PC-3 (cell line): Measurements from ENCODE around the gene SDHAF3. TPM values are rescaled to one million over a fixed set of nuclear protein-coding genes. Genes with fewer than 3 reads are reported as not detected.

ENCODE experiments used
- ATAC-seq: fragments of 200-7000 bp; cut with Tn5 transposase; 2 replicates; pipeline ENCODE4 v1.9.1; 2020; ENCODE audit warnings: mild to moderate bottlenecking, moderate library complexity
- BruUV-seq: library from RNA; stranded (reverse); fragments of 400-500 nt; replicated peaks from 2 replicates; lab custom pipeline; 2021; lab: Mats Ljungman, UMichigan
- CTCF ChIA-PET: fragments of 300-600 bp; sonication (Branson Sonifier 250); formaldehyde crosslinking; loops from one replicate; lab custom pipeline; 2022; ENCODE audit warnings: antibody characterized with exemption; lab: Charles Lee
- POLR2A ChIA-PET: fragments of 300-600 bp; sonication (Branson Sonifier 250); formaldehyde crosslinking; loops from one replicate; lab custom pipeline; 2022; ENCODE audit warnings: antibody characterized with exemption; ENCODE audit not compliant: unreplicated experiment; lab: Charles Lee
- DNase-seq: peaks from one replicate; pipeline ENCODE4 v3.0.0-alpha.2; 2015
- H2AFZ ChIP-seq: fragments of 300-600 bp; sonication (generic); 2 replicates; pipeline ENCODE4 v1.6.0; 2016; ENCODE audit warnings: antibody characterized with exemption, low read length
- H3F3A ChIP-seq: fragments of 300-600 bp; sonication (generic); one replicate; pipeline ENCODE4 v1.6.0; 2017; ENCODE audit warnings: antibody characterized with exemption, low read length, control low read depth, mild to moderate bottlenecking; ENCODE audit not compliant: unreplicated experiment
- H3K27ac ChIP-seq: fragments of 300-600 bp; sonication (generic); 2 replicates; pipeline ENCODE4 v1.5.1; 2016; ENCODE audit warnings: mild to moderate bottlenecking, low read length
- H3K27me3 ChIP-seq: fragments of 300-600 bp; sonication (generic); 2 replicates; pipeline ENCODE4 v1.6.1; 2016; ENCODE audit warnings: low read length, mixed read lengths
- H3K36me3 ChIP-seq: fragments of 300-600 bp; sonication (generic); 2 replicates; pipeline ENCODE4 v1.6.1; 2016; ENCODE audit warnings: low read depth, mixed run types, low read length, mixed read lengths
- H3K4me1 ChIP-seq: fragments of 300-600 bp; sonication (generic); 2 replicates; pipeline ENCODE4 v1.5.1; 2016; ENCODE audit warnings: low read length; ENCODE audit not compliant: insufficient read depth
- H3K4me2 ChIP-seq: fragments of 300-600 bp; sonication (generic); 2 replicates; pipeline ENCODE4 v1.6.0; 2016; ENCODE audit warnings: low read length
- H3K4me3 ChIP-seq: fragments of 300-600 bp; sonication (generic); 2 replicates; pipeline ENCODE4 v1.5.1; 2016; ENCODE audit warnings: mild to moderate bottlenecking, low read length, mixed read lengths
- H3K79me2 ChIP-seq: fragments of 300-600 bp; sonication (generic); 2 replicates; pipeline ENCODE4 v1.6.1; 2017; ENCODE audit warnings: low read length, mixed read lengths
- H3K9ac ChIP-seq: fragments of 300-600 bp; sonication (generic); 2 replicates; pipeline ENCODE4 v1.6.0; 2016; ENCODE audit warnings: mild to moderate bottlenecking, low read length
- H3K9me2 ChIP-seq: fragments of 300-600 bp; sonication (generic); replicated peaks from 2 replicates; pipeline ENCODE4 v1.6.1; 2016; ENCODE audit warnings: mixed run types, low read length, mixed read lengths
- H3K9me3 ChIP-seq: fragments of 300-600 bp; sonication (generic); 2 replicates; pipeline ENCODE4 v1.6.1; 2016; ENCODE audit warnings: low read length, mixed read lengths
- H4K20me1 ChIP-seq: fragments of 300-600 bp; sonication (generic); 2 replicates; pipeline ENCODE4 v1.6.1; 2016; ENCODE audit warnings: low read length, mixed read lengths
- CTCF ChIP-seq: fragments of 300-600 bp; sonication (generic); conservative IDR thresholded peaks from 2 replicates; pipeline ENCODE4 v1.5.1; 2017; ENCODE audit warnings: antibody characterized with exemption, low read depth, mild to moderate bottlenecking, low read length
- EZH2 ChIP-seq: fragments of 300-600 bp; sonication (generic); IDR thresholded peaks from one replicate; pipeline ENCODE4 v1.6.1; 2017; ENCODE audit warnings: antibody characterized with exemption, mild to moderate bottlenecking, low read length; ENCODE audit not compliant: unreplicated experiment
- EZH2phosphoT487 ChIP-seq: fragments of 300-600 bp; sonication (generic); IDR thresholded peaks from 2 replicates; pipeline ENCODE4 v1.6.1; 2018; ENCODE audit warnings: mild to moderate bottlenecking, antibody characterized with exemption, low read length, borderline replicate concordance
- intact Hi-C: fragments of 100-400 bp; cut with micrococcal nuclease; formaldehyde crosslinking; loops from 2 replicates; pipeline ENCODE4 v1.9.0; 2023
- total RNA-seq: library from RNA; depleted of rRNA; stranded (reverse); fragments of >200 nt; gene quantifications from 2 replicates; pipeline ENCODE4 v1.2.3, GENCODE V29; 2014; rRNA removed

The SDHAF3 gene
- total RNA-seq, 1 experiment from 2014 or later = 19.9 TPM

DNA sequence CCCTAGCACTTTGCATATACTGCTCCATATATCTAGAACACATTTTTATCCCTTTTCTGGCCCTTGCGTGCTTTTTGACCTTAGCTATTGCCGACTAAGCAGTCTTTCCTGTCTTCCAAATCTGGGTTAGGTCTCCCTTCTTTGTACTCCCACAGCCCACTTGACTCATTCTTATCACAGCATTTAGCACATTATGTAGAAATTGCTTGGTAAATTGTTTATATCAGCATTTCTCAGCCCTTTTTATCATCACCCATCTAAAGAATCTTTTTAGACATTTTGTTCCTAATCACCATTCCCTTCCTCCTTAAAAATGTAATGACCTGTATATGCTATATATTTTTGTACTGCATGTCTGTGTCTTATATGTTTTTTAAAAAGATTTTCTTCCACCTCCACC lies 101.7 kb downstream of the SDHAF3 start:
- H3K27ac ChIP-seq = no peak overlapping the region
- H3K9me3 ChIP-seq = no peaks in the 10 kb centered on the region
- no peak overlapping the region for H3K9ac ChIP-seq
- H3K4me3 ChIP-seq = no peak overlapping the region
- DNase-seq (no peak), ATAC-seq (no peak)
- peaks cover 6% of the 10 kb centered on the region for H3K27me3 ChIP-seq
- H3K36me3 ChIP-seq = no peaks in the 10 kb centered on the region
- intact Hi-C loops = no loop called here
- no peaks in the 10 kb centered on the region for H3K79me2 ChIP-seq
- no TSS peak for BruUV-seq
- H3K4me2 ChIP-seq = no peak overlapping the region
- no peaks in the 10 kb centered on the region for H3K4me1 ChIP-seq
- no peaks in the 10 kb centered on the region for H3K9me2 ChIP-seq
- ChIA-PET CTCF (no interaction called here), POLR2A (no interaction called here)
- no peak overlapping the region for H2AFZ ChIP-seq
- TF ChIP-seq EZH2 = no peak
- H4K20me1 ChIP-seq = no peaks in the 10 kb centered on the region
- no peaks in the 10 kb centered on the region for H3F3A ChIP-seq

DNA sequence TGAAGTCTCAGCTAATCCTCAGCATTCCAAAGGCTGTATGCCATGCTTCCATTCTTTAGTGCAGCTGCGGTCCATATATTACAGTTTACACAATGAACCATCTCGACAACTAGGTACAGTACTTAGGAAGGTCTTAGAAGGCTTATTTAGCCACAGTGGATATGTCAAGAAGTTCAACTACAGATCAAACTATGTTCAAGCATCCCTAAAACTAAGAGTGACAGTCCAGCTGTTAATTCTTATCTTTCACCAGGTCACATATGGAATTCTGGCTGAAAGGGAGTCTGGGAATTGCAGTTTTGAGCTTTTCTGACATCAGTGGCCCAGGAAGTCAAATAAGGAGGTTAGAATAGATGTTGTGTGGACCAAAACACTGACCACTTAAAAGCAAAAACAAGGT lies 106.8 kb downstream of the SDHAF3 start:
- H3K79me2 ChIP-seq = no peaks in the 10 kb centered on the region
- ChIA-PET POLR2A (no interaction called here), CTCF (no interaction called here)
- no peak overlapping the region for H3K4me3 ChIP-seq
- DNase-seq (no peak), ATAC-seq (no peak)
- H3K27me3 ChIP-seq = peaks cover 17% of the 10 kb centered on the region; the same call in 1 of the 2 replicates
- H3K36me3 ChIP-seq = no peaks in the 10 kb centered on the region
- H3K9me3 ChIP-seq = no peaks in the 10 kb centered on the region
- no peak for TF ChIP-seq EZH2
- no peak for TF ChIP-seq CTCF
- no peak overlapping the region for H3K9ac ChIP-seq
- H3K27ac ChIP-seq = no peak overlapping the region
- H3K9me2 ChIP-seq = no peaks in the 10 kb centered on the region
- no peak overlapping the region for H2AFZ ChIP-seq
- no peaks in the 10 kb centered on the region for H4K20me1 ChIP-seq
- H3K4me2 ChIP-seq = no peak overlapping the region
- intact Hi-C loops = no loop called here
- BruUV-seq = no TSS peak
- no peaks in the 10 kb centered on the region for H3K4me1 ChIP-seq
- no peaks in the 10 kb centered on the region for H3F3A ChIP-seq

- intact Hi-C loops = no loop called here
- CTCF ChIA-PET = no interaction called here
- Histone ChIP-seq H3K27me3 (peaks cover 23% of the 10 kb centered on the region; the same call in 1 of the 2 replicates), H3K4me3 (no peak overlapping the region), H3K36me3 (no peaks in the 10 kb centered on the region), H3K79me2 (no peaks in the 10 kb centered on the region), H3K4me1 (no peaks in the 10 kb centered on the region), H3K9me3 (no peaks in the 10 kb centered on the region), H2AFZ (no peak overlapping the region), H4K20me1 (no peaks in the 10 kb centered on the region), H3K4me2 (no peak overlapping the region), H3K27ac (no peak overlapping the region), H3F3A (no peaks in the 10 kb centered on the region), H3K9ac (no peak overlapping the region), H3K9me2 (no peaks in the 10 kb centered on the region)
- DNase-seq (no peak), ATAC-seq (no peak)
- TF ChIP-seq EZH2 (no peak), CTCF (no peak), EZH2phosphoT487 (no peak)
- POLR2A ChIA-PET = no interaction called here
- no TSS peak for BruUV-seq
Observed at GRCh38 chr7:97226541-97226940, 109.0 kb downstream of the SDHAF3 start.

Other genes with a start within 250 kb of the SDHAF3 start
- not detected in 2 replicates for gene DLX6, start 112.1 kb upstream of the SDHAF3 start, total RNA-seq
- gene DLX5, start 92.9 kb upstream of the SDHAF3 start, total RNA-seq = 0.15 and 0.23 TPM in 2 replicates